Fibroblast of upper back skin (primary cell): Measurements from ENCODE around the gene STYXL2.

ENCODE experiments used
- DNase-seq: peaks from one replicate; pipeline ENCODE4 v3.0.0-alpha.2; 2013

The STYXL2 gene

DNA sequence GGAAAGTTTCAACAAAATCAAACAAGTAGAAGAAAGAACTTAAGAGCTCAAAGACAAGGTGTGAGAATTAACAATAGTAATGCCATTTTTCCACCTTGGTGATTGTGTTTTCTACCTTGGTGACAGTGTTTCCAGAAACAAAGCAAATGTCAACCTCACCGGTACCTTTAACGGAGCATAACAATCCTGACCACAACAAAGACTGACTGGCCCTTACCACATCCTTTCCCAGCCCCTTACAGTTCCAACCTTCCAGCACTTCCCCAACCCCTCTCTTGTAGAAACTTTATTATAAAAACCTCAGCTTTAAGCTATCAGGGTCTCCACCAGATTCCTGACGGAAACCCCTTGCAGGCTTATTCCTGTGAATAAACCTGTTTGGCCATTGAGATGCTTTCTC, 16.7 kb downstream of the STYXL2 start:
- DNase-seq: no peak

DNA sequence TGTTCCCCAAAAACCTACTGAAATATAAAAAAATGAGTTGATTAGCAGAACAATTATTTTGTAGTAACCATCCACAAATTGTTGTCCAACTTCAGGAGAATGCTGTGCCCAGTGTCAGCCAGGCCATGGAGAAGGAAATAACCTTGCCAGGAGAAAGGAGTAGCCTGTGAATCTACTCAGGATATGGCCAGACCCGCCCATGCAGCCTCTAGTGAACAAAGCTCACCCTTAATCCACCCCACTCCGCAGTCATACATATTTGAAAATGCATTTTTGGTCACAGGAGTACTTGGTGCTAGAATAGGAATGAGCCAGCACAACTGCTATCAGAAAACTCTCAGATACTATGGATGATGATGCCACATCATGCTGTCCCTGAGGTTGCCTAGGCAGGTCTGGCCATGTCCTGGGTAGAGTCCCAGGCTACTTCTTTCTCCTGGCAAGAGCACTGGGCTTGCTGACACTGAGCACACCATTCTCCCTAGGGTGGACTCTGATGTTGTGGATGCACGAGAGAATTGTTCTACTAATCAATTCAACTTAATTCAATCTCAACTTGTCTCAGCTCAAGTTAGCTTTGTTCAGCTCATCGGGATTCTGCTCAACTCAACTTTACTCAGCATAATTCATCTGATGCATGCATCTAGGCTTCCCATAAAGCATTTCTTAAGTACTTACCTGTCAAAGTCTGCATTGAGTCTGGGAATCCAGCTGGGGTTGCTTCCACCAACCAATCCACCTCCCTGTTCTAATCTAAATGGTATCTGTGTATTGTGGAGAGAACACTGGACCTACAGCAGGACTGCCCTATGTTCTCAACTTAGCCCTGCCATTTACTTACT, 18.2 kb downstream of the STYXL2 start:
- DNase-seq: no peak

DNA sequence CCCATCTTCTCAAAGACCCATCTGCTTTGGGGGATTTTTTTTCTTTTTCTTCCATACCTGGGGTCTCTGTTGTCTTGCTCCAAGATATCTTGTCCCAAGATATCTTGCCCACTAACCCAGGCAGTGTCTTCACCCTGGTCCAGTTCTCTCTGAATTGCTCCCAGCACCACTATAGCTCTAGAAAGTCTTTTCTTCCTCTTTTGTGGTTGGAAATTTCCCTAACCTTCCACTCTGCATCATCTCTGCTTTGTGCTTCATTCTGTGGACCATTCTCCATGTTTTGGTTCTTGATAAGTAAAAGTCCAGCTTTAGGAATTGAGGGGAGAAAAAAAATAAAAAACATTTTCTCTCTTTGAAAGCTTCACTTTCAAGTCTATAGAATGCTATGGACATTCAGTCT, 20.9 kb downstream of the STYXL2 start:
- DNase-seq: no peak

DNA sequence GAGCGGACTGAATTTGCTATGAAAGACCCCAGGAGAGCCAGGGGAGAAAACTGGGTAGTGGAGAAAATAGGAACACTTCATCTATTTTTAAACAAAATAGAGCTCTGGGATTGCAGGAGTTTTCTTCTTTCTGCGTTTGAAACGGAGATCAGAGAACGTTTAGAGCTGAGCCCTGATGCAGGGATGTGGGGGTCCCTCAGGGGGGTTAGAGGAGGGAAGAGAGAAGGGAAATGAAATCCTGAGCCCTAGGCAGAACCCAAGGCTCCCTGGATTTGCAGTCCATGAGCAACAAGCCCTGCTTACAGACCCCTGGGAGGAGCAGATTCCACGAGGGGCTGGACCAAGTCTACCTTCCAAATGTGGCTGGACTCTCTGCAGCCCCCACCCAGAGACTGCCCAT, 21.8 kb downstream of the STYXL2 start:
- DNase-seq: no peak

DNA sequence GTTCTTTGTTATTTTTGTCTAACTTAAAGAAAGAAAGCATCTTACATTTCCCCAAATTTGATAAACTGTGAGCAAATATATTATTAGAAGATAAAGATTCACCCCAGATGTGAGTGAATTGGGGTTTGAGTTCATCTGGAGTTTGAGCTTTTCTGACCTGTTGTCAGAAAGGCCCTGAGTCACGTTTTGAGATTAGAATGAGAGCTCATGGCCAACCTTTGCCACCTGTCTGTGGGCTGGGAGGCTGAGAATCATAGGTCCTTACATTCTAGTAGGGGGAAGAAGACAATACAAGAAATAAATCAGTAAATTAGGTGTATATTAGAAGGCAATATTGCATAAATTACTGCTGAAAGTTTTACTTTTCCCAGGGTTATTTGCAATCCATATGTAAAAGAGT, 22.3 kb downstream of the STYXL2 start:
- no peak for DNase-seq

DNA sequence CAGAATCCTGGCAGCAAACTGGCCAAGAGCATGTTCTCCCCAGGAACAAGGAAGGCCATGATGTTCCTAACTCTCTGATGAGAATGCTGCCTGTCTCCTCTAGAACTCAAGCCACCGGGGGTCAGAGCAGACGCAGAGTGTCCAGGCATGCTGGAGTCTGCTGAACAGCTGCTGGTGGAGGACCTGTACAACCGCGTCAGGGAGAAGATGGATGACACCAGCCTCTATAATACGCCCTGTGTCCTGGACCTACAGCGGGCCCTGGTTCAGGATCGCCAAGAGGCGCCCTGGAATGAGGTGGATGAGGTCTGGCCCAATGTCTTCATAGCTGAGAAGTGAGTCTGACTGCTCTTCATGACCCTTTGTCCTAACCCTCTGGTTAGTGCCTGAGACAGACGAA, 23.4 kb downstream of the STYXL2 start:
- DNase-seq: no peak

DNA sequence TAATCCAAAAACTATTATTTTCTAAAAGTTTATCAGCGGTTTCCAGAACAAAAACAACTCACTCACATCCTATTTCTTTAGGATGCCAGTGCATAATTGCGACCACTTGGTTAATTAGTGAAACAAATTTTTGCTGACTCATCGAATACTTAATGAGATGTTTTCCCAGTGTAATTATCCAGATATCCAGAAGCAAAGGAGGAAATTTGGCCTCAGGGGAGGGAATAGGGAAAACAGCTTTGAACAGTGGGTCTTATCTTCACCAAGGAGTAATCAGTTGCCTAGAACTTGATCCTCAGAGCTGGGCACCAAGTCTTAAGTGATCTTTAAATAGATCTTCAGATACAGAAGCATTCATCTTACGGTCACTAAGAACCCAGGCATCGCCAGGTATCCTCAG, 24.3 kb downstream of the STYXL2 start:
- no peak for DNase-seq

DNA sequence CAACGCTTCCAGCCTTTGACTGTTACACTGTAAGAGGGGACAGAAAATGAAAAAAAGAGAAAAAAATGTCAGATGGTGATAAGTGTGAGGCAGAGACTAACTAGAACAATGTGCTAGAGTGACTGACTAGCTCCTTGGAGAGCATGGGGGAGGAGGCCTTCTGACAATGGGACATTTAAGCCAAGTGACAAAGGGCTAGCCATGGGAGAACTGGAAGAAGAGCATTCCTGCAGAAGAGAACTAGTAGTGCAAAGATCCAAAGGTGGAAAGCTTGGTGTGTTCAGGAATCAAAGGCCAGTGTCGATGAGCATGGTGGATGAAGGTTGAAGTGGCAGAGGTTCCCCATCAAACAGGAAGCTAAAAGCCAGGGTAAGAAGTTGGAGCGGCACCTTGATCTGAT, 25.8 kb downstream of the STYXL2 start:
- DNase-seq: no peak

DNA sequence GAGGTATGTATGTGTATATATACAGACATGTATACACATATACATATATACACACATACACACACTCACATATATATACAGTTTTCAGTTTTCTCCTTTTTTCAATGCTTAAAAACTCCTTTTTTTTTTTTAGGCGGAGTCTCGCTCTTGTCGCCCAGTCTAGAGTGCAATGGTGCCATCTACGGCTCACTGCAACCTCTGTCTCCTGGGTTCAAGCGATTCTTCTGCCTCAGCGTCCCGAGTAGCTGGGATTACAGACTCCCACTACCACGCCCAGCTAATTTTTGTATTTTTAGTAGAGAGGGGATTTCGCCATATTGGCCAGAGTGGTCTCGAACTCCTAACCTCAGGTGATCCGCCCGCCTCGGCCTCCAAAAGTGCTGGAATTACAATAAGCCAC, 27.0 kb downstream of the STYXL2 start:
- DNase-seq: no peak

DNA sequence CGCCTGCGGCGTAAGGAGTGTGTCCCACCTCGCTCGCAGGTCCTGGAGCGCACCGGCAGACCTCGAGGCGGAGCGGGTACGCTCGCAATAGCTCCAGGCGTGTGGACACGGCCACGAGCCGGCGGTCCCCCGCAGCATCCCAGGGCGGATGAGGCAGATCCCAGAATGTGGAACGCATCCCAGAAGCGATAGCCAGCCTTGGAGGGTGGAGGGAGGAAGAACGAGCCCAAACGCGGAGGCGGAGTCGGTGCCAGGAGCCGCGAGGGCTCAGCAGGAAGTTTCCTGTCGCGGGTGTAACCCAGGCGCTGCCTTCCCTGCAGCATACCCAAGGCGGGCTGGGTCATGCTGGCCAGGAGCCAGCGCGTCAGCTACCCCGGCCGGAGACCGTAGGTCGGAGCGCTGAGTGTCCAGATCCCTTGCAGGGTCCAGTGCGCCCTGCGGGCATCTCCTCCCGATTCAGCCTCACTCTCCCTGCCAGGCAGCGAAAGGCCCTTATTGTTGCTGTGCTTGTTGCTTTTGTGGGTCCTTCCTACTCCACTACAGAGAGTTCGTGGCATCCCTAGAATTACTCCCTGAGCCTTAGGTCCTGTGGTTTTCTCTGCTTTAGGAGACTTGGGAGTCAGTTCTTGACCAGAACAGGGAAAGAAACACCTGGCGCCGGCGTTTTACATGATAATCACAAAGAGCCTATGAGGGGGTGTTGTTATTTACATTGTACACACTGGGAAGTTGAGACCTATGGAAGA, 27.7 kb downstream of the STYXL2 start:
- no peak for DNase-seq

DNA sequence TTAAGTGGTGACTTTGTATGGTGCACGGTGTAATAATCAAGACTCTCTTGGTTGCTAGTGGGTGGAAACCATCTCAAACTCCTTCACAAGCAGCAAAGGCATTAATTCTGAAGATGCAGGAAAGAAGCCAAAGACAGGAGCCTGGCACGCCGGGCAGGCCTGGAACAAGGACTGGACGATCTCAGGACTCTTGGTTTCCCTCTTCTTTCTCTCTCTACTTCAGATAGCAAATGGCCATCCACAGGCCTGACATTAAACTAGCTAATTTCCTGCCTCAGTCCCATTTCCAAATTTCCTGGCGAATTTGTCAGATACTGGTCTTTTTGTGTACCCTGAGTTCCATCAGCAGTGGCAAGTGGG, 28.2 kb downstream of the STYXL2 start:
- no peak for DNase-seq

DNA sequence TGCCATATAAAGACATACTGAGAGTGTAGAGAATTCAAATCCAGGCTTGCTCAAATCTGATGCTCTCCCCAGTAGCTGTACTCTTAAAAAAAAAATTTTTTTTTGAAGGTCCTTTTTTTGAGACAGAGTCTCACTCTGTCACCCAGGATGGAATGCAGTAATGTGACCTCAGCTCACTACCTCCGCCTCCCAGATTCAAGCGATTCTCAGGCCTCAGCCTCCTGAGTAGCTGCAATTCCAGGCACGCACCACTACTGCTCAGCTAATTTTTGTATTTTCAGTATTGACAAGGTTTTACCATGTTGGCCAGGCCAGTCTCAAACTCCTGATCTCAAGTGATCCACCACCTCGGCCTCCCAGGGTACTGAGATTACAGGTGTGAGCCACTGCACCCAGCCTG, 28.7 kb downstream of the STYXL2 start:
- no peak for DNase-seq

DNA sequence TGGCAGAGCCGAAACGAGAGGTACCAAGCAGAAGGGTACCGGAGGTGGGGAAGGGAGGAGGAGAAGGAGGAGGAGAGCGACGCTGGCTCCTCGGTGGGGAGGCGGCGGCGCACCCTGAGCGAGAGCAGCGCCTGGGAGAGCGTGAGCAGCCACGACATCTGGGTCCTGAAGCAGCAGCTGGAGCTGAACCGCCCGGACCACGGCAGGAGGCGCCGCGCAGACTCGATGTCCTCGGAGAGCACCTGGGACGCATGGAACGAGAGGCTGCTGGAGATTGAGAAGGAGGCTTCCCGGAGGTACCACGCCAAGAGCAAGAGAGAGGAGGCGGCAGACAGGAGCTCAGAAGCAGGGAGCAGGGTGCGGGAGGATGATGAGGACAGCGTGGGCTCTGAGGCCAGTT, 32.4 kb downstream of the STYXL2 start:
- DNase-seq: no peak

DNA sequence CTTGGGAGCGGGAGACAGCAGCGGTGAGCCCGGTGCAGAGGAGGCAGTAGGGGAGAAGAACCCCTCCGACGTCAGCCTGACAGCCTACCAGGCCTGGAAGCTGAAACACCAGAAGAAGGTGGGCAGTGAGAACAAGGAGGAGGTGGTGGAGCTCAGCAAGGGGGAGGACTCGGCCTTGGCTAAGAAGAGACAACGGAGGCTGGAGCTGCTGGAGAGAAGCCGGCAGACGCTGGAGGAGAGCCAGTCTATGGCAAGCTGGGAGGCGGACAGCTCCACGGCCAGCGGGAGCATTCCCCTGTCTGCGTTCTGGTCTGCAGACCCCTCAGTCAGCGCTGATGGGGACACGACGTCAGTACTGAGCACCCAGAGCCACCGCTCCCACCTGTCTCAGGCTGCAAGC, 32.9 kb downstream of the STYXL2 start:
- no peak for DNase-seq

DNA sequence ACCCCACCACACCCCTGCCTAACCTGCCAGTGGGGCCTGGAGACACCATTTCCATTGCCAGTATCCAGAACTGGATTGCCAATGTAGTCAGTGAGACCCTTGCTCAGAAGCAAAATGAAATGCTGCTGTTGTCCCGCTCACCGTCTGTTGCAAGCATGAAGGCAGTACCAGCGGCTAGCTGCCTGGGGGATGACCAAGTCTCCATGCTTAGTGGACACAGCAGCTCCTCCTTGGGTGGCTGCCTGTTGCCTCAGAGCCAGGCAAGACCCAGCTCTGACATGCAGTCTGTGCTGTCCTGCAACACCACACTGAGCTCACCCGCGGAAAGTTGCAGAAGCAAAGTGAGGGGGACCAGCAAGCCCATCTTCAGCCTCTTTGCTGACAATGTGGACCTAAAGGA, 33.4 kb downstream of the STYXL2 start:
- no peak for DNase-seq

DNA sequence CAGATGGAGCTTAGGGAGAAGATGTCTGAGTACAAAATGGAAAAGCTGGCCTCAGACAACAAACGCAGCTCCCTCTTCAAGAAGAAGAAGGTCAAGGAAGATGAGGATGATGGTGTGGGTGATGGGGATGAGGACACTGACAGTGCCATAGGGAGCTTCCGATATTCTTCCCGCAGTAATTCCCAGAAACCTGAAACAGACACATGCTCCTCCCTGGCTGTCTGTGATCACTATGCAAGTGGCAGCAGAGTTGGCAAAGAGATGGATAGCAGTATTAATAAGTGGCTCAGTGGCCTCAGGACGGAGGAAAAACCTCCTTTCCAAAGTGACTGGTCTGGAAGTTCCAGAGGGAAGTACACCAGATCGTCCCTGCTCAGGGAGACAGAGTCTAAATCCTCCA, 33.8 kb downstream of the STYXL2 start:
- DNase-seq: no peak

DNA sequence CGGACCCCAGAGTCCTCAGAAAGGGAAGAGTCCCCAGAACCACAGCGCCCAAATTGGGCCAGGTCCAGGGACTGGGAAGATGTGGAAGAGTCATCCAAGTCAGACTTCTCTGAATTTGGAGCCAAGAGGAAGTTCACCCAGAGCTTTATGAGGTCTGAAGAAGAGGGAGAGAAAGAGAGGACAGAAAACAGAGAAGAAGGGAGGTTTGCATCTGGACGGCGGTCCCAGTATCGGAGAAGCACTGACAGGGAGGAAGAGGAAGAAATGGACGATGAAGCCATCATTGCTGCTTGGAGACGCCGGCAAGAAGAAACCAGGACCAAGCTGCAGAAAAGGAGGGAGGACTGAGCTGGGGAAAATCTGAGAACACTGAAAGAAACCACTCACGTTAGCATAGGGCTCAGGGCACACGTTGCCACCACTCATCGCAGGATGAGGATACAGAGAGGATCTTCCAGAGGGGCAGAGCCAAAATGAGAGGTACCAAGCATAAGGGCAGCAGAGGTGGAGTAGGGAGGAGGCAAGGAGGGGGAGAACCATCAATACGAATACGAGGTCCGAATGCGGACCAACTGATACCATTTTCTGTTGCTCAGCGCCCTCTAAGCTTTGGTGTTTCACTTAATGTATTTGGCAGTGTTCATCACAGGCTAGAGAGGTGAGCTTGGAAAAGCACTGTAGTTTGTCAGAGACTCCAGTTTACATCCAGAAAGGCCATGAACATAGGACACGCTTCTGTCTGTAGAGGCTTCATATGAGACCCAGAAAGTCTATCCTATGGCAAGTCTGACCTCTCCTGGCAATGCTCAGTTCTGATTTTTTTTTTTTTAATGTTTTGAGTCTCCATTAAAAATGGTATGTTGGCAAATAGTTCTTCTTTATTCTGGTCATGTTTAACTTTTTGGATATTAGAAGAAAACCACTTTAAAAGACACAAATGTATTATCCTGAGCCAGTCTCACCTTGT, 34.7 kb downstream of the STYXL2 start:
- DNase-seq: no peak

DNA sequence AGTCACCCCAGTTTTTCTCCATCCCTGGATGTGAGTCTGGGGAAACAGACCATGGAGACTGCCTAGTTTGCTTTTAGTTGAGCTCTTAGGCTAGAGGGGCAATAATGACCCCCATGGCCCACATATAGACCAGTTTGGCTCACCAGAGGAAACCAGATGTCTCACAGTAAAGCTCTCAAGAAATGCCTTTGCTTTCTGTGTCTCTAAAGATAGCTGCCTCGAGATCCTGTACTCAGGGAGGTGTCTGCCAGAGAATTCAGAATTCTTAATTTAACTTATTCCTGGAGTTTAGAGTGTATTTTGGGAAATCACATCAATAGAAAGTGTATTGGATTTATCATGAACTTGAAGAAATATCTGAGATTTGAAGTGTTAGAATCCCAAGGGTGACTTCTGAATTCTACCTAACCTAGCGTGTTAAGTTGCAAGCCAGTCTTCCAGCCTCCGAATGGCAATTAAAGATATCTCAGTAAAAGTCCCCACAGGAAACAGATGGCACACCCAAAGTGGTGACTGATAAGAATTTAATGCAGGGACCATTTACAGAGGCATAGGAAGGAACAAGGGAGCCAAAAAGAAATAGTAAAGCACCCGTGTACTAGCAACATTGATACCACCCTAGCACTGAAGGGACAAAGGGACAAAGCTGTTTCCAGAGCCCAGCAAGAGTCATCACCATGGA, 37.1 kb downstream of the STYXL2 start:
- DNase-seq: no peak

DNA sequence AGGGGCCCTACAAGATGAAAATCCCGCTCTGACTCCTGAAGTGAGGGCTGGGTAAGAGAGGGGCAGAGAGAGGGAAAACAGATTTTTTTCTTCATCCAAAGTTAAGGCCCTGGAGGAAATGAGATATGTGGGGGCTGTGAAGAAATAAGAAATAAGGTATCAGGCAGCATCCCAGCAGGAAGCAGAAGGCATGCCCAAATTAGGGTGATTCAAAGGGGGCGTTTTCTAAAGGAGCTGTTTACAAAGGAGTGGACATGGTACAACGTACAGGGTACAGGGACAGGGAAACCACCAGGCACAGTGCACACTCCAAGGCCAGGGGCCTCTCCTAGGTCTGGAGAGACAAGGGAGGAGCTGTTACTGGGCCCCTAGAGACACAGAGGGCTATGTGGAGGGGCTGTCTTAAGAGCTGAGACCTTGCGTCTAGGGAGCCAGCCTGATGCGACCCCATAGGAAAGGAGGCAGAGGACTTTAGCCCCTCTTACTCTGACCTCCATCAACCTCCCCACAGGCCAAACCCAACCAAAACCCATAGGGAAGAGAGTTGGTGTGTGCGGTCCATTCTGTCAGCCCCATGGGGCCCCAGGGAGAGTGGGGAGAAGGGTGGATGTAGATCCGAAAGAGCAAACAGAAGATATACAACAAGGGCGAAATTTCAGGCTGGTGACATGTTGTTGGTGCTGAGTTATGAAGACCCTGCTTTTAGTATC, 38.6 kb downstream of the STYXL2 start:
- DNase-seq: no peak

DNA sequence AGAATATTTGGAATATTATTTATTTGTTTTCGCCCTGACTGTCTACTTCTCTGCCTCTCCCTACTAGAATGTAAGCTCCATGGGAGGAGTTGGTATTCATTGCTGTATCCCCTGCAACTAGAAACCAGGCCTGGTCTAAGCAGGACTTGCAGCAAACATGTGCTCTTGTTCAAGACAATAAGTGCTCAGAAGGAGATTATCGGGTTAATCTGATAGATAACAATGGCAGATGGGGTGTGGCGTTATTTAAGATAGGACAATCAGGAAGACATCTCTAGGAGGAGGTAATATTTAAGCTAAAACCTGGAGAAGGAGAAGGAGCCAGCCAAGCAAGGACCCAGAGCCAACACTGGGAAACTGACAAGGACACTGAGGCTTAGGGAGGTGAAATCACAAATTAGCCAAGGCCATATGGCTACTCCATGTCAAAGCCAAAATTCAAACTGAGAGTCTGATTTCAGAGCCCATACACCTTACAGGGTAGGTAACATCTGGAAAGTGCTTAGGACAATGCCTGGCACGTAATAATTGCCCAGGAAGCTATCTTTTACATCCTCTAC, 41.5 kb downstream of the STYXL2 start:
- DNase-seq: no peak

DNA sequence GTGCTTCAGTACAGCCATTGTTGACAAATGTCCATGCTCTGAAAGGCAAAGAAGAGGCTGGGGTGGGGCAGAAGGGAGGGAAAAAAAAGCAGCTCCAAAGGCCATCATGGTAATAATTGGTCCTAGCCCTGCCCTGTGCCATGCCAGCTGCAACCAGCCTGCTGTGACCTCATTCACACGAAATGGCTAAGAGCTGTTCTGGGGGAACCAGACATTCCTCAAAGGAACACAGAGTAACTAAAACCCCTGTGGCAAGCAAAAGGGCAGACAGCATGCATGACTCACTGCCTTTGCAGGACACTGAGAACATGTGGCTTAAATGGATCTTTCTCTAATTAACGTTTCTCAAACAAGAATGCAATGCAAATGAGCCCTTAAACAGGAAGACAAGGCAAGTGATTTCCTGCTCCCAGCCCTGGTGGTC, 42.3 kb downstream of the STYXL2 start:
- peak; percentile 41 for DNase-seq

DNA sequence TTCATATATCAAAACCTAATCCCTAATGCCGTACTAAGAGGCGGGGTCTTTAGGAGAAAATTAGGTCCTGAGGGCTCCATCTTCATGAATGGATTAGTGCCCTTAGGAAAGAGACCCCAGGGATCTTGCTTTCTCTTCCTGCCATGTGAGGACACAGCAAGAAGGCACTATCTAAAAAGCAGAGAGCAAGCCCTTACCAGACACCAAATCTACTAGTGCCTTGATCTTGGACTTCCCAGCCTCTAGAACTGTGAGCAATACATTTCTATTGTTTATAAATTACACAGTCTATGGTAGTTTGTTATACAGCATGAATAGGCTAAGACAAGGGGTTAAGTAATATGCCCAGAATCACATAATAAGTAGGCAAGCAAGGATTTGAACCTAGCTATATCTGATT, 42.9 kb downstream of the STYXL2 start:
- DNase-seq: no peak
